ENCODE measurements around the gene PBX1.

Gene PBX1

DNA sequence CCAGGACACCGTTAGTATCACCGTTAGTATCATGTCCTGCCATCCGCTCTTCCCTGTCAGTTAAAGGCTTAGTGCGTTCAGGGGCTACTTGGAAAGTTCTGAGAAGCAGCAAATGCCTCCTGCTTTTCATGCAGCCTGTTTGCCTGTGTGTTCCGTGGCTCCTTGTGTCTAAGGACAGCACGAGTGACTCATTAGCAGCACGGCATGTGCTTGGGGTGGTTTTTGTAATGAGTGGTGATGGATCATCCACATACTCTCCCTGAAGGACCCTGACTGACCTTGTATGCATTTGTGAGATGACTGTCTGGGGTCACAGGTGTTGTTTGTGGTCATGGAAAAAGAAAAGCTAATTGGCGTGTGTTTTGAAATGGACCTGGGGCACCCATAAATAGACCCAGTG lies 221.9 kb downstream of the PBX1 start:
- TF ChIP-seq SIN3A (IDR thresholded peaks at IDR 0.05; ENCODE audit: borderline replicate concordance, insufficient read depth, low read length) (no peak), POLR2AphosphoS5 (IDR thresholded peaks at IDR 0.05; ENCODE audit: low read depth, low read length) (no peak), TAF1 (IDR thresholded peaks at IDR 0.05; ENCODE audit: borderline replicate concordance, insufficient read depth, low read length) (no peak), FOXP2 (optimal IDR thresholded peaks at IDR 0.05; ENCODE audit: borderline replicate concordance, extremely low read depth, extremely low read length, insufficient read depth) (no peak)
- TF ChIP-seq, protein P1, sequence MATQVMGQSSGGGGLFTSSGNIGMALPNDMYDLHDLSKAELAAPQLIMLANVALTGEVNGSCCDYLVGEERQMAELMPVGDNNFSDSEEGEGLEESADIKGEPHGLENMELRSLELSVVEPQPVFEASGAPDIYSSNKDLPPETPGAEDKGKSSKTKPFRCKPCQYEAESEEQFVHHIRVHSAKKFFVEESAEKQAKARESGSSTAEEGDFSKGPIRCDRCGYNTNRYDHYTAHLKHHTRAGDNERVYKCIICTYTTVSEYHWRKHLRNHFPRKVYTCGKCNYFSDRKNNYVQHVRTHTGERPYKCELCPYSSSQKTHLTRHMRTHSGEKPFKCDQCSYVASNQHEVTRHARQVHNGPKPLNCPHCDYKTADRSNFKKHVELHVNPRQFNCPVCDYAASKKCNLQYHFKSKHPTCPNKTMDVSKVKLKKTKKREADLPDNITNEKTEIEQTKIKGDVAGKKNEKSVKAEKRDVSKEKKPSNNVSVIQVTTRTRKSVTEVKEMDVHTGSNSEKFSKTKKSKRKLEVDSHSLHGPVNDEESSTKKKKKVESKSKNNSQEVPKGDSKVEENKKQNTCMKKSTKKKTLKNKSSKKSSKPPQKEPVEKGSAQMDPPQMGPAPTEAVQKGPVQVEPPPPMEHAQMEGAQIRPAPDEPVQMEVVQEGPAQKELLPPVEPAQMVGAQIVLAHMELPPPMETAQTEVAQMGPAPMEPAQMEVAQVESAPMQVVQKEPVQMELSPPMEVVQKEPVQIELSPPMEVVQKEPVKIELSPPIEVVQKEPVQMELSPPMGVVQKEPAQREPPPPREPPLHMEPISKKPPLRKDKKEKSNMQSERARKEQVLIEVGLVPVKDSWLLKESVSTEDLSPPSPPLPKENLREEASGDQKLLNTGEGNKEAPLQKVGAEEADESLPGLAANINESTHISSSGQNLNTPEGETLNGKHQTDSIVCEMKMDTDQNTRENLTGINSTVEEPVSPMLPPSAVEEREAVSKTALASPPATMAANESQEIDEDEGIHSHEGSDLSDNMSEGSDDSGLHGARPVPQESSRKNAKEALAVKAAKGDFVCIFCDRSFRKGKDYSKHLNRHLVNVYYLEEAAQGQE (IDR thresholded peaks at IDR 0.05; ENCODE audit: insufficient read depth in 1 of 2, low read depth in 2 of 2, low read length in 2 of 2), result no peak

DNA sequence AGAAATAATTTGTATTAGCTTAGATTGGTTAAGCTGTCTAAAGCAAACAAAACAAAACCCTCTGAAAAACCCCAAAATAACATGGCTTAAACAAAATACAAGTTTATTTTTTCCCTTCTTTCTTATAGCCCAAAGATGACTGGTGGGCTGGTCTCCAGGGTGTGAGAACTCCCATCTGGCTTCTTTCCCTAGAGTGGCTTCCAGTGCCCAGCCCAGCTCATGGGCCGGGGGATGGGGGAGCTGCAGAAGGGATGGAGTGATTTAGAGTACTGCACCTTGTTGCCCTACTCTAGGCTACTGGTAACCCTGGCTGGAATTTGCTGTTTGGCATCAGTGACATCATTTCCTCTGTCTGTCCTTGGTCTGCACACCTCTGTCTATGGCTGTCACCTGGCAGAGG lies 223.0 kb downstream of the PBX1 start:
- TF ChIP-seq, protein P1 (IDR thresholded peaks at IDR 0.05; ENCODE audit: insufficient read depth in 1 of 2, low read depth in 2 of 2, low read length in 2 of 2), result no peak
- TF ChIP-seq SIN3A (IDR thresholded peaks at IDR 0.05; ENCODE audit: borderline replicate concordance, insufficient read depth, low read length) (no peak), POLR2AphosphoS5 (IDR thresholded peaks at IDR 0.05; ENCODE audit: low read depth, low read length) (no peak), TAF1 (IDR thresholded peaks at IDR 0.05; ENCODE audit: borderline replicate concordance, insufficient read depth, low read length) (no peak), FOXP2 (optimal IDR thresholded peaks at IDR 0.05; ENCODE audit: borderline replicate concordance, extremely low read depth, extremely low read length, insufficient read depth) (no peak)

DNA sequence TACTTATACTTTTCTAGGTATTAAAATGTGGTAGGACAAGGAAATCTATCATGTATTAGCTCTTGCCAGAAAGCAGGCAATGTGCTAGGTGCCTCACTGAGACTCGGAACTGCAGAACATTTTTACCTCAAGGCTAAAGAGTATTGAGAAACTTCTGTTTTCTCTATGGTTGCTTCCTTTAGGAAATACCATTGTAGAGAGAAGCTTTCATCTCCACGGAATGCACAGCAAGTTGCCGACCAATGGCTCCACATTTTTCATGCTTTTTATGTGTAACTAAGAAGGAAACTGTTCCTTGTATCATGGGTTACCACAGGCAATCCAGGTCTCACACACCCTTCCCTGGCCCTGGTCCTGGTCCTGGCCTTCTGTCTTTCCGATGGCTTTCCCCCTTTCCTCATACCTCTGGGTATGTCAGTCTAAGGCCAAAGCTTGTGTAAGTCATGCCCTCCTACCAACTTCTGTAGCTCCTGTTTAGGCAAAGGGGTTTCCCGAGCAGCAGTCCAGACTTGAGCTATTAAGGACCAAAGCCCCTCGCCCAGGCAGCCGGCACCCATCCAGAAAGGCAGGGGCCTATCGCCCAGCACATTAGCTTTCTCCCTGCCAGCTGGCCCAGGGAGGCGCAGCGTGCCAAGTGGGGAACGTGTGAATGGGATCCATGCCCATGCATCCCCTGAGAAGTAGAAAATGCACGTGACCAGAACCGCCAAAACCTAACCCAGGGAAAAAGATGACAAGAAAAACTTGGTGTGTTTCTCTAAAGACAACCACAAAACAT lies 225.0 kb downstream of the PBX1 start:
- no peak for TF ChIP-seq FOXP2 (optimal IDR thresholded peaks at IDR 0.05; ENCODE audit: borderline replicate concordance, extremely low read depth, extremely low read length, insufficient read depth)
- TF ChIP-seq TAF1 (IDR thresholded peaks at IDR 0.05; ENCODE audit: borderline replicate concordance, insufficient read depth, low read length), result no peak
- no peak for TF ChIP-seq SIN3A (IDR thresholded peaks at IDR 0.05; ENCODE audit: borderline replicate concordance, insufficient read depth, low read length)
- TF ChIP-seq POLR2AphosphoS5 (IDR thresholded peaks at IDR 0.05; ENCODE audit: low read depth, low read length), result no peak
- TF ChIP-seq, protein P1 (IDR thresholded peaks at IDR 0.05; ENCODE audit: insufficient read depth in 1 of 2, low read depth in 2 of 2, low read length in 2 of 2), result no peak

DNA sequence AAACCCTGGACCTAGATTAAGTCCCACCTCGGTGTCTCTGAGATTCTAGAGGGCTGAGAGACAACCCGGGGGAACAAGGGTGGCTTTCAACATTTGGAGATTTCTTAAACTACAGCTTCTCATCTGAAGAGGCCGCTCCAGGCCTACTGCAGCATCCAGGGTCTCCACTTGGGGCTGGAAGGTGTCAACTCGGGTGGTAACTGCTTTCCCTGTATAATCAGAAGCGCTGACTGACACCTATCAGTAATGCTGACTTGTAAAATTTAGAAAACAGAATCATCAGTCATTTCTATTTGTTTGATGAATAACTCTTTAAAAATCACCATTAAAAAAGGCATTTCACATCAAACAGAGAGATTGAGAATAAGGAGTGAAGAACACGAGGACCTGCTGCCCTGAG lies 226.0 kb downstream of the PBX1 start:
- TF ChIP-seq SIN3A (IDR thresholded peaks at IDR 0.05; ENCODE audit: borderline replicate concordance, insufficient read depth, low read length) (no peak), FOXP2 (optimal IDR thresholded peaks at IDR 0.05; ENCODE audit: borderline replicate concordance, extremely low read depth, extremely low read length, insufficient read depth) (no peak), POLR2AphosphoS5 (IDR thresholded peaks at IDR 0.05; ENCODE audit: low read depth, low read length) (no peak), TAF1 (IDR thresholded peaks at IDR 0.05; ENCODE audit: borderline replicate concordance, insufficient read depth, low read length) (no peak)
- TF ChIP-seq, protein P1 (IDR thresholded peaks at IDR 0.05; ENCODE audit: insufficient read depth in 1 of 2, low read depth in 2 of 2, low read length in 2 of 2), result no peak
